Astrocyte of the spinal cord (primary cell): ENCODE results near the gene MMP24OS.

Source experiments
- DNase-seq: peaks from one replicate; pipeline ENCODE4 v3.0.0; 2011; ENCODE audit warnings: low read depth, low spot score
- H3K4me3 ChIP-seq: 2 replicates; pipeline ENCODE4 v1.5.1; 2011; ENCODE audit warnings: low read depth, mild to moderate bottlenecking, low read length, moderate library complexity
- in situ Hi-C: cut with HindIII; loops from 2 replicates; pipeline ENCODE4 v1.10.0; 2017; ENCODE audit warnings: low sequenced_read_pairs
- TF ChIP-seq, protein P1 (sequence below): IDR thresholded peaks from 2 replicates; pipeline ENCODE4 v1.5.1; 2012; ENCODE audit warnings: low read depth, mild to moderate bottlenecking, low read length, inconsistent platforms

MMP24OS gene

DNA sequence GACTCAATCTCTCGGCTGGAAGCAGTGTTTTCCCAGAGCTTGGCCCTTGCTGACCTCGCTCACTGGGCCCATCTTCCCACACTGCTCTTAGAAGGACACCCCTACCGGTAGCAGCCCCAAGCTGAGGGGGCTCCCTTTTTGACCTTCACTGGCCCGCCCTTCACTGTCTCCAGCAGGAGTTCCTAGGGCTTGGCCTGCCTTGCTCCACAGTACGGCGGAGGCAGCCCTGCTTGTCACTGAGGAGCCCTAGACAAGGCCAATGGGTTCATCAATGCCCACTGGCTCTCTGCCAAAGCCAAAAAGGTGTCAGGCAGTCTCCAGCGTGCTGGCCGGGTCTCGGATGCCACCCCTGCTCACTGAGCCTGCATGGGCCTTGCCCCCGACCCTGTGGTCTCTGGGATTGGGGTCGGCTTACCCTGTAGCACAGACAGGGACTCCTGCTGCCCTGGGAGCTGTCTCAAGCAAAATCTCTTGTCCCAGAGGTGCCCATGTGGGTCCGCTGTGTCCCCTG is 2.1 kb downstream of the MMP24OS start:
- in situ Hi-C loops = no loop called here
- DNase-seq = no peak
- TF ChIP-seq, protein P1, sequence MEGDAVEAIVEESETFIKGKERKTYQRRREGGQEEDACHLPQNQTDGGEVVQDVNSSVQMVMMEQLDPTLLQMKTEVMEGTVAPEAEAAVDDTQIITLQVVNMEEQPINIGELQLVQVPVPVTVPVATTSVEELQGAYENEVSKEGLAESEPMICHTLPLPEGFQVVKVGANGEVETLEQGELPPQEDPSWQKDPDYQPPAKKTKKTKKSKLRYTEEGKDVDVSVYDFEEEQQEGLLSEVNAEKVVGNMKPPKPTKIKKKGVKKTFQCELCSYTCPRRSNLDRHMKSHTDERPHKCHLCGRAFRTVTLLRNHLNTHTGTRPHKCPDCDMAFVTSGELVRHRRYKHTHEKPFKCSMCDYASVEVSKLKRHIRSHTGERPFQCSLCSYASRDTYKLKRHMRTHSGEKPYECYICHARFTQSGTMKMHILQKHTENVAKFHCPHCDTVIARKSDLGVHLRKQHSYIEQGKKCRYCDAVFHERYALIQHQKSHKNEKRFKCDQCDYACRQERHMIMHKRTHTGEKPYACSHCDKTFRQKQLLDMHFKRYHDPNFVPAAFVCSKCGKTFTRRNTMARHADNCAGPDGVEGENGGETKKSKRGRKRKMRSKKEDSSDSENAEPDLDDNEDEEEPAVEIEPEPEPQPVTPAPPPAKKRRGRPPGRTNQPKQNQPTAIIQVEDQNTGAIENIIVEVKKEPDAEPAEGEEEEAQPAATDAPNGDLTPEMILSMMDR = no peak
- H3K4me3 ChIP-seq = no peak overlapping the region

DNA sequence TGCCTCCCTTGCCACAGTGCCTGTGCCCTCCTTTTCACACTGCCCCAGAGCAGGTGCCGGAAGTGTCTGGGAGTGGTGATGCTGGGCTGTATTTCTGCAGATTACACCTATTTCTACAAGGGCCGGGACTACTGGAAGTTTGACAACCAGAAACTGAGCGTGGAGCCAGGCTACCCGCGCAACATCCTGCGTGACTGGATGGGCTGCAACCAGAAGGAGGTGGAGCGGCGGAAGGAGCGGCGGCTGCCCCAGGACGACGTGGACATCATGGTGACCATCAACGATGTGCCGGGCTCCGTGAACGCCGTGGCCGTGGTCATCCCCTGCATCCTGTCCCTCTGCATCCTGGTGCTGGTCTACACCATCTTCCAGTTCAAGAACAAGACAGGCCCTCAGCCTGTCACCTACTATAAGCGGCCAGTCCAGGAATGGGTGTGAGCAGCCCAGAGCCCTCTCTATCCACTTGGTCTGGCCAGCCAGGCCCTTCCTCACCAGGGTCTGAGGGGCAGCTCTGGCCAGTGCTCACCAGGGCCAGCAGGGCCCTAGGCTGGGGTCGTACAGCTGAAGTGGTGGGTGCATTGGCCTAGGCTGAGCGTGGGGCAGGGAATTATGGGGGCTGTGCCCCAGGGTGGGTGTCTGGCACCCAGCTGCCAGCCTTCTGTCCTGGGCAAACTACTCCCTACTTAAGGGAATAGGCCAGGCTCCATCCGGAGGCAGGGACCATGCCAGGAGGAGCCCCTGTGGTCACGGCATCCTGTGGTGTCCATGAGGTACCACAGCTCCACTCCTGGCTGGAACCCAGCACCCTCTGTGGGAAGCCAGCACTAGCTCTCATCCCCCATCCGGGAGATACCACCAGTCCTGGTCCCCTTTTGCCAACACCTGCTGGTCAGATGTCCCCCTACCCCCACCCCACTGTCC is 3.5 kb downstream of the MMP24OS start:
- DNase-seq = no peak
- H3K4me3 ChIP-seq = no peak overlapping the region
- TF ChIP-seq, protein P1 = no peak
- in situ Hi-C loops = no loop called here

DNA sequence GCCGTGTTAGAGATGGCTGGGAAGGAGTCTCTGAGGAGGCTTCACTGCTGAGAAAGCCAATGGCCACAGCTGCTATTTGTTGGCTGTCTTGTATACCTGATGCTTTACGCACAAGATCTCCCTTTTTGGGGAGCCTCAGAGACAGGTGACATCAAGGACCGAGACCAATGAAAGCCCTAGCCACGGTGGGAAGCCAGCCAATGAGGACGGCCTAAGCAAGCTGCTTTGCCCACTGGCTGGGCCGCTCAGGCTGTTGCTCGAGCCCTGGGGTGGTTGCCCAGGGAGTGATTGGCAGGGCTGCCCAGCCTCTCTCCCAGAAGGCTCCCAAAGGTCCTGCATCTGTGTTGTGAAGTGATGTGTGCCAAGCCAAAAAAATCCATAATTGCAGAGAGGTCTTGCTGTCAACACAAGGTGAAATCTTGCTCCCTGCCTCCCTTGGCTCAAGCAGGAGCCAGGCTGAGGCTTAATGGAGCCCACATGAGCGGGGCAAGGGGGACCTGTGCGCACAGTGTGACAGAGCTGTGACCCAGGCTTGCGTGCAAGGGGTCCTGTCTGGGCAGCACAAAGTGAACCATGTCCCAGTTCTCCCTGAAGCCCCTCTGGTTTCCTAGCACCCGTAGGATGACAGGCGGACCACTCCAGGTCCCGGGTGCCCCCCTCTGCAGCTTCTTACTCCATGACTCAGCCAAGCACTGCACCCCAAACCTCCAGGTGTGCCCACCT is 4.3 kb downstream of the MMP24OS start:
- no peak for DNase-seq
- no peak overlapping the region for H3K4me3 ChIP-seq
- in situ Hi-C loops = no loop called here
- TF ChIP-seq, protein P1 = no peak

DNA sequence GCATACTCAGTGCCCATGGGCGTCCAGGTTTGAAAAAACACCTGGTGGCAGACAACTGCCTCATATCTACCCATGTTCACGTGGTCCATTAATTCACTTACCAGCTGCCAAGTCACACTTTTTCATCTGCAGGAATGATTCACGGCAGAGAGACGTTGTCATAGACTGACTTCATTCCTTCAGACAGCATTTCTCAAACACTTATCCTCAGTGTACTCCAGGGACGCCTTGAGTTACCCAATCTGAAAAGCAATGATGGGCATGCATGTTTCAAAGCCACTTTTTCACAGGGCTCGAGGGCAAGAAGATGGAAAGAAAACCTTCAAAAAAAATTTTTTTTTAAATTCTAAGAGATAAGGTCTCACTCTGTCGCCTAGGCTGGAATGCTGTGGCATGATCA is 6.0 kb downstream of the MMP24OS start:
- no peak for DNase-seq
- TF ChIP-seq, protein P1 = no peak
- H3K4me3 ChIP-seq = no peak overlapping the region
- in situ Hi-C loops = no loop called here

DNA sequence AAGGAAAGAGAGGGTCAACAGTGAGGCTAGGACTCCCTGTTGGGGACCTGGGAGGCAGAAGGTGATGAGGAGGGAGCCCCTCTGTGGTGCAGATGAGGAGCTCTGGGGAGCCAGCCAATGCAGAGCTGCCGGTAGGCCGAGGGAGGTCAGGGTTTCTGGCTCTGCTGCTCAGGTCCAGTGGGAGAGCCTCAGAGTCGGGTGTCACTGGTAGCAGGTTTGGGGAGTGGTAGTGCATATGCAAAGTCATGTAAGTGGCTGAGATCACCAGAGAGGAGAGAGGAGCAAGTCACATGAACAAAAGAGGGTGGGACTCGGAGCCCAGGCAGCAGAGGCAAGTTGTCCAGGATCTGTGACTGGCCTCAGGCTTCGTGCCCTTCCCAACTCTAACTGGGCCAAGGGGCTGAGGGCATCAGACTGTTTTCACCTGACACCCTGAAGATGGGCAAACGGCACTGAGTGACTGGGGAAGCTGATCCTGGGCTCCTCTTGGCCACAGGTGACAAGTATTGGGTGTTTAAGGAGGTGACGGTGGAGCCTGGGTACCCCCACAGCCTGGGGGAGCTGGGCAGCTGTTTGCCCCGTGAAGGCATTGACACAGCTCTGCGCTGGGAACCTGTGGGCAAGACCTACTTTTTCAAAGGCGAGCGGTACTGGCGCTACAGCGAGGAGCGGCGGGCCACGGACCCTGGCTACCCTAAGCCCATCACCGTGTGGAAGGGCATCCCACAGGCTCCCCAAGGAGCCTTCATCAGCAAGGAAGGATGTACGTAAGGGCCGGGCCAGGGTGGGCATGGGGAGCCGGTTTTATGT is 6.6 kb downstream of the MMP24OS start:
- in situ Hi-C loops = no loop called here
- H3K4me3 ChIP-seq = no peak overlapping the region
- TF ChIP-seq, protein P1 = no peak
- no peak for DNase-seq
